Spleen (tissue), 11 donors: Measurements from ENCODE around the gene SCUBE2. TPM values are rescaled to one million over a fixed set of nuclear protein-coding genes. Genes with fewer than 3 reads are reported as not detected.

Source experiments
- DNase-seq: peaks from one replicate; pipeline ENCODE4 v3.0.0-alpha.2; 2020
- H3K27ac ChIP-seq, 8 donors: fragments of 200-600 bp; sonication (generic) in 7 of 8; 1 replicate in 4 of 8; 2 replicates in 4 of 8; pipeline versions ENCODE4 v1.5.0 to v1.8.0; 2016 to 2021; ENCODE audit warnings: inconsistent platforms in 4 of 8, mild to moderate bottlenecking in 4 of 8, moderate library complexity in 1 of 8
- H3K27me3 ChIP-seq, 7 donors: fragments of 200-600 bp; sonication (generic) in 6 of 7; replicated peaks in 1 of 7; 1 replicate in 4 of 7; 2 replicates in 3 of 7; pipeline versions ENCODE4 v1.5.0 to v1.8.0; 2016 to 2021; ENCODE audit warnings: inconsistent platforms in 3 of 7, mild to moderate bottlenecking in 1 of 7
- H3K36me3 ChIP-seq, 6 donors: fragments of 200-600 bp; sonication (generic) in 5 of 6; 1 replicate in 4 of 6; 2 replicates in 2 of 6; pipeline versions ENCODE4 v1.5.0 to v1.8.0; 2016 to 2021; ENCODE audit warnings: inconsistent platforms in 2 of 6
- H3K4me1 ChIP-seq, 6 donors: fragments of 200-600 bp; sonication (generic) in 5 of 6; 1 replicate in 3 of 6; 2 replicates in 3 of 6; pipeline versions ENCODE4 v1.5.0 to v1.8.0; 2016 to 2021; ENCODE audit warnings: inconsistent platforms in 3 of 6
- H3K4me3 ChIP-seq, 8 donors: fragments of 200-600 bp; sonication (generic) in 7 of 8; 1 replicate in 4 of 8; 2 replicates in 4 of 8; pipeline versions ENCODE4 v1.5.0 to v1.8.0; 2016 to 2021; ENCODE audit warnings: inconsistent platforms in 4 of 8, mild to moderate bottlenecking in 4 of 8, moderate library complexity in 2 of 8
- H3K9me3 ChIP-seq, 8 donors: fragments of 200-600 bp; sonication (generic) in 7 of 8; 1 replicate in 4 of 8; 2 replicates in 4 of 8; pipeline versions ENCODE4 v1.5.0 to v1.8.0; 2016 to 2021; ENCODE audit warnings: inconsistent platforms in 4 of 8
- POLR2A ChIP-seq, 3 donors: fragments of 450-650 bp; IDR thresholded peaks; one replicate each; pipeline ENCODE4 v1.5.1; 2017; ENCODE audit warnings: antibody characterized with exemption in 3 of 3, mild to moderate bottlenecking in 1 of 3
- POLR2AphosphoS5 ChIP-seq, 3 donors: sonication (generic); formaldehyde crosslinking; IDR thresholded peaks; one replicate each; pipeline ENCODE4 v1.5.1; 2017; ENCODE audit warnings: antibody characterized with exemption in 3 of 3
- WGBS, 5 donors: extraction: QIAGEN DNeasy Blood & Tissue Kit in 3 of 5; methylation state at CpG; one replicate each; pipeline versions ENCODE4 v1.1.5 to v1.1.7; 2013 to 2018; 5-methylcytosine and 5-hydroxymethylcytosine counted together
- intact Hi-C: fragments of 100-400 bp; cut with DNase I; formaldehyde crosslinking; loops from one replicate; pipeline ENCODE4 v1.15.0; 2023; ENCODE audit warnings: low total_unique reads
- polyA plus RNA-seq, 3 donors: library from polyadenylated mRNA; stranded (reverse); fragments of 200-250 nt; gene quantifications; one replicate each; pipeline ENCODE4 v1.2.1, GENCODE V29; 2013
- total RNA-seq, 7 donors: library from RNA; depleted of rRNA in 3 of 7; stranded (reverse); fragments of >200 nt in 3 of 7; fragmentation: NEBNext Ultra II Directional in 4 of 7; extraction: Animal tissue kit (Norgen Biotek cat#: 25700) in 4 of 7; gene quantifications; one replicate each; pipeline versions ENCODE4 v1.1.0 to v1.2.1, GENCODE V29; 2016 to 2021
- TF ChIP-seq, protein P1 (sequence below), 11 experiments: fragments of 200-600 bp in 7 of 11; fragments of 450-650 bp in 4 of 11; sonication (generic) in 4 of 11; IDR thresholded peaks in 8 of 11; conservative IDR thresholded peaks in 3 of 11; 1 replicate in 7 of 11; 2 replicates in 4 of 11; pipeline versions ENCODE4 v1.4.0 to v1.8.0; 2016 to 2021; ENCODE audit warnings: antibody characterized with exemption in 11 of 11, inconsistent platforms in 4 of 11, mild to moderate bottlenecking in 1 of 11
- donor health status: healthy with polysubstance abuse.
- donor health status: DM: no; HTN: no; CAD: no; lungs with moderate emphysema.
- donor health status: DM: no; HTN: no; CAD: no.
- donor health status: Bipolar disorder and iron deficiency.
- donor health status: healthy.
- donor health status: DM: no; HTN: no; CAD: no.
- donor health status: DM: yes; HTN: yes; CAD: no.

Gene SCUBE2
- total and polyA plus RNA-seq, 10 donors, result 2.4 to 28.6 (median 5.7) TPM

DNA sequence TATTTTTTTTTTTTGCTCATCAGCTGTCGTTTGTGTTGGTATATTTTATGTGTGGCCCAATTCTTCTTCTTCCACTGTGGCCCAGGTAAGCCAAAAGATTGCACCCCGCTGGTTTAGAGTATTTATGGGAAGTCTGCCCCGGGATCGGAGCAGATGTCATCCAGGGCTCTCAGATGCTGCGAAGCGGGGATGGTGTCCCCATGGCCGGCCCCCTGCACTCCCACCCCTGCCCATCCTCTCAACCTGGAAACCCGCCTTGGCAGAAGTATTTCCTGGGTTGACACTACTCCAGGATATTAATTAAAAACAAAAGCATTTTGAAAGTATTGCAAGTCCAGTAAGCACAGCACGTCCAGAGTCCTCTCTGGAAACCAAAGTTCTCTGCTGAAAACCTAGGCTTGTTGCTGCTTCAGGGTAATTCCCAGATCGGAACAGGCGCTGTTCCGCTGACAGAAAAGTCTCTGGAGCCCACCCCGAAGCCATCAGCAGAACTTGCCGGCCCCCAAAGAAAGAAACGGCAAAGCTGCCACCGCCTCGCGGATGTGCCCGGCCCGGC lies 833 bp downstream of the SCUBE2 start:
- intact Hi-C loops, result no loop called here
- peak overlapping the region in 7 of 8 donors; percentile 30 to 70 (median 47) for H3K4me3 ChIP-seq
- peak overlapping the region in 2 of 8 donors; percentile 20 to 23 for H3K27ac ChIP-seq
- TF ChIP-seq, protein P1, sequence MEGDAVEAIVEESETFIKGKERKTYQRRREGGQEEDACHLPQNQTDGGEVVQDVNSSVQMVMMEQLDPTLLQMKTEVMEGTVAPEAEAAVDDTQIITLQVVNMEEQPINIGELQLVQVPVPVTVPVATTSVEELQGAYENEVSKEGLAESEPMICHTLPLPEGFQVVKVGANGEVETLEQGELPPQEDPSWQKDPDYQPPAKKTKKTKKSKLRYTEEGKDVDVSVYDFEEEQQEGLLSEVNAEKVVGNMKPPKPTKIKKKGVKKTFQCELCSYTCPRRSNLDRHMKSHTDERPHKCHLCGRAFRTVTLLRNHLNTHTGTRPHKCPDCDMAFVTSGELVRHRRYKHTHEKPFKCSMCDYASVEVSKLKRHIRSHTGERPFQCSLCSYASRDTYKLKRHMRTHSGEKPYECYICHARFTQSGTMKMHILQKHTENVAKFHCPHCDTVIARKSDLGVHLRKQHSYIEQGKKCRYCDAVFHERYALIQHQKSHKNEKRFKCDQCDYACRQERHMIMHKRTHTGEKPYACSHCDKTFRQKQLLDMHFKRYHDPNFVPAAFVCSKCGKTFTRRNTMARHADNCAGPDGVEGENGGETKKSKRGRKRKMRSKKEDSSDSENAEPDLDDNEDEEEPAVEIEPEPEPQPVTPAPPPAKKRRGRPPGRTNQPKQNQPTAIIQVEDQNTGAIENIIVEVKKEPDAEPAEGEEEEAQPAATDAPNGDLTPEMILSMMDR (IDR thresholded peaks at IDR 0.05 in 8 of 11, conservative IDR thresholded peaks at IDR 0.05 in 3 of 11), result no peak
- TF ChIP-seq POLR2AphosphoS5 (IDR thresholded peaks at IDR 0.05), result no peak
- DNase-seq, result no peak
- H3K27me3 ChIP-seq, result peaks cover 0 to 66% (median 19%) of the 10 kb centered on the region in 7 donors
- no peaks in the 10 kb centered on the region for H3K36me3 ChIP-seq
- 28 to 39% (median 33%) methylated on average over 20 of the region's 20 CpGs for WGBS, 5 donors
- H3K4me1 ChIP-seq, result peaks cover 0 to 16% (median 11%) of the 10 kb centered on the region in 6 donors
- no peaks in the 10 kb centered on the region for H3K9me3 ChIP-seq

- 86 to 91% (median 89%) methylated on average over 5 to 6 of the region's 6 CpGs for WGBS, 5 donors
- H3K27me3 ChIP-seq, result peaks cover 0 to 59% (median 19%) of the 10 kb centered on the region in 7 donors
- no peak overlapping the region for H3K27ac ChIP-seq
- no peaks in the 10 kb centered on the region for H3K9me3 ChIP-seq
- H3K4me3 ChIP-seq, result no peak overlapping the region
- no peak for DNase-seq
- intact Hi-C loops, result no loop called here
- TF ChIP-seq POLR2A (IDR thresholded peaks at IDR 0.05) (no peak), POLR2AphosphoS5 (IDR thresholded peaks at IDR 0.05) (no peak)
- TF ChIP-seq, protein P1 (IDR thresholded peaks at IDR 0.05 in 8 of 11, conservative IDR thresholded peaks at IDR 0.05 in 3 of 11), result no peak
- H3K4me1 ChIP-seq, result peaks cover 0 to 16% (median 11%) of the 10 kb centered on the region in 6 donors
- no peaks in the 10 kb centered on the region for H3K36me3 ChIP-seq
These were observed 1.8 kb downstream of the SCUBE2 start for GRCh38 chr11:9089636-9090035.

- Histone ChIP-seq H3K9me3 (no peaks in the 10 kb centered on the region), H3K4me1 (peaks cover 0 to 16% (median 11%) of the 10 kb centered on the region in 6 donors), H3K27ac (no peak overlapping the region), H3K27me3 (peaks cover 0 to 54% (median 19%) of the 10 kb centered on the region in 7 donors), H3K4me3 (no peak overlapping the region), H3K36me3 (no peaks in the 10 kb centered on the region)
- 56 to 83% (median 66%) methylated on average over 2 to 3 of the region's 3 CpGs for WGBS, 5 donors
- DNase-seq, result no peak
- intact Hi-C loops, result no loop called here
- TF ChIP-seq POLR2A (IDR thresholded peaks at IDR 0.05) (no peak), POLR2AphosphoS5 (IDR thresholded peaks at IDR 0.05) (peak in 1 of 3 donors; percentile 19)
These were observed 2.3 kb downstream of the SCUBE2 start for GRCh38 chr11:9089061-9089460.

GRCh38 chr11:9082575-9082974 lies 8.8 kb downstream of the SCUBE2 start:
- no peaks in the 10 kb centered on the region for H3K36me3 ChIP-seq
- no peaks in the 10 kb centered on the region for H3K27me3 ChIP-seq
- intact Hi-C loops, result no loop called here
- H3K4me1 ChIP-seq, result no peaks in the 10 kb centered on the region
- no peak overlapping the region for H3K27ac ChIP-seq
- no peak for DNase-seq
- 91 to 99% (median 95%) methylated on average over 4 of the region's 4 CpGs for WGBS, 5 donors
- TF ChIP-seq POLR2A (IDR thresholded peaks at IDR 0.05) (no peak), POLR2AphosphoS5 (IDR thresholded peaks at IDR 0.05) (no peak)
- TF ChIP-seq, protein P1 (IDR thresholded peaks at IDR 0.05 in 8 of 11, conservative IDR thresholded peaks at IDR 0.05 in 3 of 11), result no peak
- H3K9me3 ChIP-seq, result no peaks in the 10 kb centered on the region
- no peak overlapping the region for H3K4me3 ChIP-seq
